ENCODE results near the gene SORBS2. TPM values are rescaled to one million over a fixed set of nuclear protein-coding genes. Genes with fewer than 3 reads are reported as not detected.

Gene SORBS2
- total RNA-seq, 2 donors from 2014 or later: 28.0 to 77.4 TPM

DNA sequence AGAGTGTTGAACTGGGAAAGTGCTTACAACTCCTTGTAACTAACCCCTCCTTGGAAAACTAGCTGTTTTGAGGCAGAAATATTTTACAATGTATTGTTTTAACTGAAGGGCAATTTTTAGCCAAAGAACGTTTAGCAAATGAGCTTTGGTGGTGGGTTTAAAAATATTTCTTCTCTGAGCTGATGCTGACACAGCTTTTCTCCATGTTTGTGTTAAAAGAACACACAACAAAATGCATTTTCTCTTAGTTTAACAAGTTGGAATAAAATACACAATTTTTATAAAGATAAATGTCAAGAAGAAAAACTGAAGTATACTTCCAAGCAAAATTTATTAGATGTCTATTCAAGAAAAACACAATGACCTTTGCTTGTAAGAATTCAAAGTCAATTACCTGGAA lies 226.8 kb downstream of the SORBS2 start:
- intact Hi-C loops (cut with DNase I): no loop called here
- Histone ChIP-seq H3K27ac (no peak overlapping the region), H3K36me3 (no peaks in the 10 kb centered on the region), H3K27me3 (no peaks in the 10 kb centered on the region), H3K4me1 (no peaks in the 10 kb centered on the region), H3K9ac (ENCODE audit: low read depth in 2 of 2, low read length in 2 of 2) (no peak overlapping the region), H3K4me3 (no peak overlapping the region), H3K9me3 (no peaks in the 10 kb centered on the region)
- no peak for TF ChIP-seq CTCF (IDR thresholded peaks at IDR 0.05)
- no peak for DNase-seq

- TF ChIP-seq CTCF (IDR thresholded peaks at IDR 0.05): no peak
- intact Hi-C loops (cut with DNase I): no loop called here
- Histone ChIP-seq H3K27ac (no peak overlapping the region), H3K36me3 (no peaks in the 10 kb centered on the region), H3K4me1 (no peaks in the 10 kb centered on the region), H3K9ac (ENCODE audit: low read depth in 2 of 2, low read length in 2 of 2) (no peak overlapping the region), H3K4me3 (no peak overlapping the region), H3K27me3 (no peaks in the 10 kb centered on the region), H3K9me3 (no peaks in the 10 kb centered on the region)
- DNase-seq: no peak
Observed at GRCh38 chr4:185583813-185584212, 228.2 kb downstream of the SORBS2 start.

- TF ChIP-seq CTCF (IDR thresholded peaks at IDR 0.05): no peak
- no peaks in the 10 kb centered on the region for H3K9me3 ChIP-seq
- H3K36me3 ChIP-seq: no peaks in the 10 kb centered on the region
- no peaks in the 10 kb centered on the region for H3K27me3 ChIP-seq
- H3K4me1 ChIP-seq: no peaks in the 10 kb centered on the region
- no peak for DNase-seq
- no peak overlapping the region for H3K9ac ChIP-seq (ENCODE audit: low read depth in 2 of 2, low read length in 2 of 2)
- no peak overlapping the region for H3K27ac ChIP-seq
- no peak overlapping the region for H3K4me3 ChIP-seq
- intact Hi-C loops (cut with DNase I): no loop called here
Observed at GRCh38 chr4:185582651-185583400, 229.2 kb downstream of the SORBS2 start.

DNA sequence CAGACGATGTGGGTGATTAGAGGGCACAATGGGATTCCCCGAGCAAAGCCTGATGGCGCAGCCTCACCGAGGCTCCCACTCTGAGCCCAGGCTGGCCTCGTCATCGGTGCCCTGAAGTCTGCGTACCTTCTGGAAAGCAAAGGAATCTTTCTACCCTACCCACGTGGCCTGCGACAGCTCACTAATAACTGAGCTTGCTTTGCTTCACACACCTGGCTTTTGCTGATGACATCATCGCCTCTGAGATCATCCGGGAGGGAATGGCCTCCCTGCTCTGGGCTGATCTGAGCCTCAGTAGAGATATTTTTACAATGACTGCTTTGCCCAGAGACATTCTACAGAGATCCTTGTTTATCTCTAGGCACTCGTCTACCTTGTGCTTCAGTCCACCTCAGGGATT lies 231.3 kb downstream of the SORBS2 start:
- Histone ChIP-seq H3K27me3 (no peaks in the 10 kb centered on the region), H3K4me1 (no peaks in the 10 kb centered on the region), H3K9me3 (no peaks in the 10 kb centered on the region), H3K9ac (ENCODE audit: low read depth in 2 of 2, low read length in 2 of 2) (no peak overlapping the region), H3K27ac (no peak overlapping the region), H3K36me3 (no peaks in the 10 kb centered on the region), H3K4me3 (no peak overlapping the region)
- TF ChIP-seq CTCF (IDR thresholded peaks at IDR 0.05): no peak
- no peak for DNase-seq
- intact Hi-C loops (cut with DNase I): no loop called here

GRCh38 chr4:185578284-185578683 lies 233.7 kb downstream of the SORBS2 start:
- Histone ChIP-seq H3K9me3 (no peaks in the 10 kb centered on the region), H3K4me1 (no peaks in the 10 kb centered on the region), H3K9ac (ENCODE audit: low read depth in 2 of 2, low read length in 2 of 2) (no peak overlapping the region), H3K27me3 (no peaks in the 10 kb centered on the region), H3K27ac (no peak overlapping the region), H3K36me3 (no peaks in the 10 kb centered on the region), H3K4me3 (no peak overlapping the region)
- intact Hi-C loops (cut with DNase I): no loop called here
- DNase-seq: no peak
- no peak for TF ChIP-seq CTCF (IDR thresholded peaks at IDR 0.05)
